GM21723 (cell line): ENCODE data around the gene TRIM52.
"Not testable (repeated sequence)": the region's sequence is repeated elsewhere in the genome, so short reads cannot be mapped to it uniquely, and the experiment has no call there.

ENCODE experiments used
- ATAC-seq: cut with Tn5 transposase; IDR thresholded peaks from one replicate; pipeline ENCODE4 v1.9.1; 2021; ENCODE audit warnings: mild to moderate bottlenecking, moderate library complexity; ENCODE audit not compliant: unreplicated experiment

TRIM52 gene

GRCh38 chr5:181260720-181261319 lies at the start of gene TRIM52:
TRIM52 (minus strand) TSS chr5:181261143; CDS start chr5:181260813, 330 bp downstream.
- peak; percentile 80 for ATAC-seq

- ATAC-seq: peak; percentile 73
Measured at GRCh38 chr5:181287331-181287730, 26.4 kb upstream of the TRIM52 start.

GRCh38 chr5:181285962-181286705 lies 25.2 kb upstream of the TRIM52 start:
- not testable (repeated sequence) for ATAC-seq

DNA sequence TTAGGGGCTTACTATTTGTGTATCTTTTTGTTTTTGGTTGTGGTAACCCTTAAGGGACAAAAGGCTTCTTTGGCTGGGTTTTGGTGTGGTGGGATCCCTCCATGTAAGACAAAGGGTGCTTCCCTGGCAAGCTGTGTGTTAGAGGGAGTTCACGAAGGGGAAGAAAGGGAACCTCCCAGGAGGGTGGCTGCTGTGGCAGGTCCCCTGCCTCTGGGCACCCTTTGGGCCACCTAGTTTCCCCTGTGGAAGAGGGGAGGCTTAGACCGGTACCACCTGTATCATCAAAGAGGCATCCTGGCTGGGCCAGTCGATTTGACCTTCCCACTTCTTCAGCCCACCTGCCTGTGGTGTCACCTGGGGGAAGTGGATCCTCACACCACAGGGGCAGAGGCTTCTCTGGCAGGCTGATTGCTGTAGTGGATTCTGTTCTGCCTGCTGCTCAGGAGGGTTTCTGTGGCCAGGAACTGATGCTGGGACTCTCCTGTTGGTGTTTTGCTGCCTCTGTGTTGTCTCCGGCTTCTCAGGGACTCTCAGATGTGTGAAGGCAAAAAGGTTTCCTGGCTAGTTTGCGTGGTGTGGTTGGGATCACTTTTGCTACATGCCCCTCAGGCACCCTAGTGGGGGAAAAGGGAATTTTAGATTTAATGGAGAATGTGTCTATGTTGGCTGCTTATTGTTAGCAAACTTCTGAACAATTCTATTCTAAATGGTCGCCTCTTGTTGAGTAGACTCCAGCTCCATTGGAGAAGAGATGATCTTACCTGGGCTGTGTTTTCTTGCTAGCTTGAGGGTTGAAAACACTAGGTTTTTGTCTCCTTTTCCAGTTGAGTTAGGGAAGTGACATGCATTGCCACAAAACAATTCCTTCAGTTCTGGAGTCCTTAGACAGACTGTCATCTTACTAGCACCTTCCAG lies 23.2 kb upstream of the TRIM52 start:
- not testable (repeated sequence) for ATAC-seq

GRCh38 chr5:181283347-181283746 lies 22.4 kb upstream of the TRIM52 start:
- no peak for ATAC-seq

DNA sequence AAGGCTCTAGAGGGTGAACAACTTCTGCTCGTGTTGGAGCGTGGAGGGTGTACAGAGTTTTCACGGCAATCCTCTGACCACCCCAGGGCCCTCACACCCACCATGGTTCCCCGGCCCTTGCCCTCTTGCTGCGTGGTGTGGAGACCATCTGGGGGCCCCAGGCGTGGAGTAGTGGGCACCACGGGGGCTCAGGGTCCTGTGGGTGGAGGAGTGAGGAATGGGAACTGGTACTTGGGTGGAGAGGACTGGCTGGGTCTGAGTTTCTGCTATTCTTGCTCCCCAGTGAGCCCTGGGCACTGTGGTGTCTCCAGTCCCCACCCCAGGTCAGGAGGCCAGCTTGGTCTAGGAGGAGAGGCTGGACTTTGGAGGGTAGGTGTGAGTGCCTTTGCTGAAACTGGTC lies 21.9 kb upstream of the TRIM52 start:
- no peak for ATAC-seq

- not testable (repeated sequence) for ATAC-seq
Measured at GRCh38 chr5:181282415-181282814, 21.5 kb upstream of the TRIM52 start.

GRCh38 chr5:181281984-181282316 lies 21.0 kb upstream of the TRIM52 start:
- ATAC-seq: no peak

DNA sequence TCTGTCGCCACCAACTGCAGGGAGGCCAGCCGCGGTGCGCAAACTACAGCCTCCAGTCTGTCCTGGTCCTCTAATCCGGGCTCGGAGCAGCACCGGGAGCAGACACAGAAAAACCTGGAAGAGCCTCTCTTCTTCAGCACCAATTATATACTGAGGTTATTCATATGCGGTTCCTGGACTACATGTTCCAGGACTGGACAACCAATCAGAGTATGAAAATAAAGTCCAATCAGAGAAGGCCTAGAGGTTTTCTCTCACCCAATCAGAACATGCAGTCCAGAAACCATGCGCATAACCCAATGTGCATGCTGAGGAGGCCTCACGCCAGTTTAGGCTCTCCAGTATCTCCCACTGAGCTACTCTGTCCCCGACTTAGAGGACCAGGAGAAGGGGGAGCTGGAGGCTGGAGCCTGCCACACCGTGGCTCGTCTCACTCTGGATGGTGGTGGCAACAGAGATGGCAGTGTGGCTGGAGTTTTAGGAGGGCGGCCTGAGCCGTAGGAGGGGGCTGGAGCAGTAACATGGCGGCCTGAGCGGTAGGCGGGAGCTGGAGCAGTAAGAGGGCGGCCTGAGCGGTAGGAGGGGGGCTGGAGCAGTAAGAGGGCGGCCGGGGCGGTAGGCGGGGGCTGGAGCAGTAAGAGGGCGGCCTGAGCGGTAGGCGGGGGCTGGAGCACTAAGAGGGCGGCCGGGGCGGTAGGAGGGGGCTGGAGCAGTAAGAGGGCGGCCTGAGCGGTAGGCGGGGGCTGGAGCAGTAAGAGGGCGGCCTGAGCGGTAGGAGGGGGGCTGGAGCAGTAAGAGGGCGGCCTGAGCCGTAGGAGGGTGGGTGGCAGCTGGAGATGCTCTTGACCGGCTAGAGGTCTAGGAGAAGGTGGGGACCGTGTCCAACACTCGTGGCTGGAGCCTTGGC lies 20.4 kb upstream of the TRIM52 start:
- no peak for ATAC-seq

DNA sequence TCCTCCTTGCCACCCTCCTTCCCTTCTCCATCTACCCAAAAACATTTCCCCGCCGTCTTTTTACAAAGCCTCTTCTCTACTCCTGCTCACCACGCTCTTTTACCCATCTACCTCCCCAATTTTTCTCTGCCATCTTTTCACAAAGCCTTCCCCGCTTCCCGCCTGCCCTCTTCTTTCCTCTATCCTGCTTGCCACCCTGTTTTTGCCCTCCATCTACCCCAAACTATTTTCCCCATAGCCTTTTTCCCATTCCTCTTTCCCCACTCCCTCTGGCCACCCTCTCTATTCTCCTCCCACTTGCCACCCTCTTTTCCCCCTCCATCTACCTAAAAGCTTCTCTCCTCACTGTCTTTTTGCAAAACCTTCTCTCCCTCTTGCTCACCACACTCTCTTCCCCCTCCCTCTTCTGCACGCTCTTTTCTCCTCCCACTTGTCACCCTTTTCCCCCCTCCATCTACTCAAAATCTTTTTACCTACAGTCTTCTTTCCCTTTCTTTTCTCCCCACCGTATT lies 19.4 kb upstream of the TRIM52 start:
- no peak for ATAC-seq

DNA sequence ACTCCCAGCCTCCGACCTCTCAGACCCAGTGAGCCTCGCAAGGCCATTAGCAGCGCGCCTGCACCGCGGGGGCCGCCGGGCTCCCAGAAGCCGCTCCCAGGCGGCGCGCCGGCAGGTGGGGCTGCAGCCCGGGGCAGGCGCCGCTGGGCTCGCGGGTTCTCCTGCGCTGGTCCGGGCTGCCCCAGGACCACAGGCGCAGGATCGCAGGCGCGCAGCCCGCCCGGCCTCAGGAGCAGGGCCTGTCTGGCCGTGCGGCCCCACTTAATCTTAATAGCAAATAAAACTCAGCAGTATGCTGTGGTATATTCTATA lies 12.4 kb upstream of the TRIM52 start:
- ATAC-seq: not testable (repeated sequence)

DNA sequence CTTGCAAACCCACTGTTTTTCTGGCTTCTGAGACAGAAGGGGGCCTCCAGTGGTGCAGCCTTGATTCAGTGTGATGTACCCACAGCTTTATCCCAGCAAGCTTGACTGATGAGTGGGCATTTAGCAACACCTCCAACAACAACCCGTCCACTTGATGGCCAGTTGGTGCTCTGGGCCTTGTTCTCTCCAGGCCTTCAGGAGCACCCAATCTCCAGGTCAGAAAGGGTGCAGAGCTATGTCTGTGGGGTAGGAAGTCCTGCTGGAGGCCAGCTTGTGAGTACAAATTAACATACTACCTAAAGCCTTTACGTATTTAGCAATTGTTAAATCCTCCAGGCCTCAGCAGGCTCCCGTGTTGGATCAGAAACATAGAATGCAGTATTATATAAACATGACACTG lies 10.1 kb upstream of the TRIM52 start:
- no peak for ATAC-seq

DNA sequence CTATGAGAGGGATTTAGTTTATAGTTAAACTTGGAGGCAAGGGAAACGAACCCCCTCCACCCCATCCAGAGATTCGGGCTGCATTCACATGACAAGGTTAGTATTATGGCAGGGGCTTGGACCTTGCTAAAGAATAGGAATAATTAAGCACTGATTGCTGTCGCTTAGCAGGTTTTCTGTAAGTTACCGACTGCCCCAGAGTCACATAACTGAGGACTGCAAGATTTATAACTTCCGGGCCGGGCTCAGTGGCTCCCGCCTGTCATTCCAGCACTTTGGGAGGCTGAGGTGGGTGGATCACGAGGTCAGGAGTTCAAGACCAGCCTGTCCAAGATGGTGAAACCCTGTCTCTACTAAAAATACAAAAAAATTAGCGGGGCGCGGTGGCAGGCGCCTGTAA lies 7.0 kb upstream of the TRIM52 start:
- not testable (repeated sequence) for ATAC-seq

- not testable (repeated sequence) for ATAC-seq
Measured at GRCh38 chr5:181267291-181267904, 6.5 kb upstream of the TRIM52 start.

DNA sequence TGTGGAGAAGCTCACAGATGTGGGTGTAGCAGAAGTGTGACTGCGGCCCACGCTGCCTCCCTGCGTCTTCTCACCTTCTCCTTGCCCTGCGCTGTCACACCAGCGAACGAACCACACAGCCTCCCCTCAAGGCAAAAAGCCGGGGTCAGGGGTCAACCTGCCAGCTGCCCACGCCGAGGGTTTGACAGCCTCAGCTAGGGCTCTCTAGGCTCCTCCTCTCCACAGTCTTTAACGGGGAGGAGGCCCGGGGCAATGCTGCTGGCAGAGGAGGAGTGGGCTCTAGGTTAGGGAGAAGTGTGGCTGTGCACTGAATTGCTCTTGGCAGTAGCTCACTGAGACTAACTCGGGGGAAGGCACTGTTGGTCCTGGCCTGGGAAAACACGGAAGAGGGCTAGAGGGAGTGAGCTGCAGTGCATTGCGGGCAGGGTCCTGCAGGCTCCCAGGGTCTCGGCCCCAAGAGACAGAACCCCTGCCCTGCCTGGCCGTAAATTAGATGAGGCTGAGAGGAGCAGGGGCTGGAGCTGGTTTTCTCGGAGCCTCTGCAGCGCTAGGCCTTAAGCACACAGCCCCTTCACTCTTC lies 4.2 kb upstream of the TRIM52 start:
- no peak for ATAC-seq

- no peak for ATAC-seq
Measured at GRCh38 chr5:181263633-181264032, 2.7 kb upstream of the TRIM52 start.

GRCh38 chr5:181261320-181262049 lies 542 bp upstream of the TRIM52 start:
- ATAC-seq: peak; percentile 56

DNA sequence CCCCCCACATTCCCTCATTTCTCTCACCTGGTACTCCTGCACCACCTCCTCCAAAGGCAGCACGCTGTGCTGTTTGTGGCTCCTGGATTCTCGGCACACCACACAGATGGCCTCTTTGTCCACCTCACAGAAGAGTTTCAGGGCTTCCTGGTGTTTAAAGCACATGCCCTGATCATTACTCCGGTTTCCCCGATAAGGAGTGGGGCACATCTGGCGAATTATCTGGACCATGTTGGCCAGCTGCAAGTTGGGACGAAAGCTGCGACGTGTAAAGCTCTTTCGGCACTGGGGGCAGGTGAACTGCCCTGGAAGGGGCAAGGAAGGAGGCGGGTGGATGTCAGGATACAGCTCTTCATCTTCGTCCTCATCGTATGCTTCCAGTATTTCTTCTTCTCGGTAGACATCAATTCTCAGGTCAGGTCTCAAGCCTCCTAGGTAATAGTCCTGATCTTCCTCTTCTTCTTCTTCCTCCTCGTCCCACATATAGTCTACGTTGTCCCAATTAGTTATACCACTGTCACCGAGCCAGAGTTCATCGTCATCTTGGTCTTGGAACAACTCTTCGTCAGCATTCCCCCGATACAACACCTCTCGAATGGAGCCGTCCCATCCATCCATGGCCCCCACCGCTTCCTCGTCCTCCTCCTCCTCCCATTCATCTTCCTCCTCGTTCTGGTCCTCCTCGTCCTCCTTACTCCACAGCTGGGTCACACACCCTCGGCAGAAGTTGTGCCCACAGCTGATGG lies 796 bp downstream of the TRIM52 start:
- peak; percentile 9 for ATAC-seq
